Measurements from ENCODE around the gene HMOX1. TPM values are rescaled to one million over a fixed set of nuclear protein-coding genes. Genes with fewer than 3 reads are reported as not detected.

HMOX1 gene
- total RNA-seq, 4 donors from 2014 or later, result 1.00 to 172 (median 42.7) TPM

DNA sequence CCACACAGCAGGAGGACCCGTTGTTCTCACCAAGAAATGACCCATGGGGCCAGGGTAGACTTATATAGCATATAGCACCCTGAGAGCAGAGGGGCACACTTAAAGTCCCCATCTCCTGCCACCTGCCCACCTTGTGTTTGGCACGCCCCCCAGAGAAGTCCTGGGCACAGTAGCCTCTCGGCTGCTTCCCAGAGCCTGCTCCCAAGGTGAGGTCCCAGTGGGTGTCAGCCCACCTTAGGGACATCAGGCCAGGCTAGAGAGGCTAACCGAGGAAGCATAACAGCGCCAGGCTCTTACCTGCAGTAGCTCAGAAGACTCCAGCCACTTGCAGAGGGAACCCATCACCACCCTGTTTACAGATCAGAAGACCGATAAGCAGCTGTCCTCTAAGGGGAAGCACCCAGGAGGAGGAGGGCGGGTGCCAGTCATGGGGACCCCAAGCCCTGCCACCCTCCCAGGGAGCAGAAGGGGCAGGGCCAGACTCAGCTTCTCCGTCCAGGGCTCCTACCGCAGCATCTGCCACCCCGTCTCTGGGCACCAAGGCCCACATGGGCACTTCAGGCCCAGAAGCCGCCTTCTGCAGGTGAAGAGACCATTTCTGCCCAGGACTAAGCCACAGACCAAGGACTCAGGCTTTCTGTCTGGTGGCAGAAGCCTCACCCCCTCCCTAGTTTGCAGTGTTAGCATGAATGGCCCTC is 34.9 kb upstream of the HMOX1 start:
- in situ Hi-C loops (cut with MboI; ENCODE audit: low pct_ligation_motif_present in 1 of 4, low pct_unique_long_range_greater_than_20kb in 1 of 4, low sequenced_read_pairs in 3 of 4), result loop anchor here in 1 of 4 donors (10.0 kb wide), 1 partner anchor 239 kb away; no protein-coding TSS in a partner anchor
- Histone ChIP-seq H3K27me3 (no peaks in the 10 kb centered on the region), H3K4me3 (no peak overlapping the region), H3K9me3 (no peaks in the 10 kb centered on the region), H3K27ac (no peak overlapping the region), H3K36me3 (peaks cover 0 to 5% (median 0%) of the 10 kb centered on the region in 4 donors), H3K4me1 (peaks cover 5 to 13% (median 10%) of the 10 kb centered on the region in 4 donors)
- WGBS, 2 donors (ENCODE audit: low coverage in 1 of 2), result 91% methylated on average over 11 of the region's 11 CpGs; no CpG with 5 or more reads in 1 of the 2 donors
- TF ChIP-seq EP300 (IDR thresholded peaks at IDR 0.05; ENCODE audit: low read depth) (no peak), CTCF (IDR thresholded peaks at IDR 0.05) (no peak), POLR2A (IDR thresholded peaks at IDR 0.05) (no peak), POLR2AphosphoS5 (IDR thresholded peaks at IDR 0.05) (no peak)
- no peak for DNase-seq
- intact Hi-C loops (cut with DNase I; ENCODE audit: low total_unique reads), result loop anchor here (10.0 kb wide), 1 partner anchor 239 kb away; no protein-coding TSS in a partner anchor

DNA sequence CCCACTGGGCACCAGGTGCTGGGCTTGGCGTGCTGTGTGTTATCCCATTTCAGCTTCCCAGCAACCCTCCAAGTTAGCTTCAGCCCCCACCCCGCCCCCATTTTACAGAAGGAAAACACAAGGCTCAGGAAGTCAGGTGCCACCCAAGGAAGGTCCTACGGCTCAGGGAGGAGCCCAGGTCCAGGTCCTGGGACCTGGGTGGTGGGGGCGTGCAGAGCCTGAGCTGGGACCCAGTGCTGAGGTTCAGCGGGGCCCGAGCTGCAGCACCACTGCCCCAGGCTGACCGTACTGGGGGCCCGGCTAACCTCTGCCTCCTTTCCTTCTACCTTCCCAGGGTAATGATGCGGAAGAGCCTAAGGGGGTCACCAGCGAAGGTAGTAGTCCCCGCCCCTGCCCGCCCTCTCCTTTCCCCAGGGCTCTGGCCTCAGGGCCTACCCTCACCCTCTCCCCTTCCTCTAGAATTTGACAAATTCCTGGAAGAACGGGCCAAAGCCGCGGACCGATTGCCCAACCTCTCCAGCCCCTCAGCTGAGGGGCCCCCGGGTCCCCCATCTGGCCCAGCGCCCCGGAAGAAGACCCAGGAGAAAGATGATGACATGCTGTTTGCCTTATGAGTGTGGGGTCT is 34.2 kb upstream of the HMOX1 start:
- intact Hi-C loops (cut with DNase I; ENCODE audit: low total_unique reads), result loop anchor here (10.0 kb wide), 1 partner anchor 238 kb away; no protein-coding TSS in a partner anchor
- TF ChIP-seq CTCF (IDR thresholded peaks at IDR 0.05) (no peak), POLR2A (IDR thresholded peaks at IDR 0.05) (no peak), EP300 (IDR thresholded peaks at IDR 0.05; ENCODE audit: low read depth) (no peak)

DNA sequence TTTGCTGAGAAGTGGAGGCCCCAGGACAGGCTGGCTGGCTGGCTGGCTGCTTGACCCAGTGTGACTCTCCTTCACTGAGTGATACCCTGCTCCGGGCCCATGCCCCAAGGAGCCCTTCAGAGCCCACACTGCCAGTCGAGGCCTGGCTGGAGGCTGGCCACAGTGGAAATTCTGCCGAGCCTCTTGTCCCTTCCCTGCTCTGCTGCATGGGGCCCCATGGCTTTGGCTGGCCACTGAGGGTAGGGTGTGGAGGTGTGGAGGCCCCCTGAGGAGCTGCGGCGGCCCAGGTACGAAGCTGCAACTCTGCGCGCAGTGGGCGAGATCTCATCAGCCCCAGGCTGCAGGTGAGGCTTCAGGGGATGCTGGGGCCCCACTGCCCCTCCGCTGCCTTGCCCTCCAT is 33.4 kb upstream of the HMOX1 start:
- Histone ChIP-seq H3K36me3 (peaks cover 0 to 5% (median 0%) of the 10 kb centered on the region in 4 donors), H3K27me3 (no peaks in the 10 kb centered on the region), H3K9me3 (no peaks in the 10 kb centered on the region), H3K27ac (no peak overlapping the region), H3K4me1 (peaks cover 8 to 24% (median 18%) of the 10 kb centered on the region in 4 donors), H3K4me3 (no peak overlapping the region)
- DNase-seq, result no peak
- WGBS, 2 donors (ENCODE audit: low coverage in 1 of 2), result 94% methylated on average over 9 of the region's 10 CpGs; no CpG with 5 or more reads in 1 of the 2 donors
- in situ Hi-C loops (cut with MboI; ENCODE audit: low pct_ligation_motif_present in 1 of 4, low pct_unique_long_range_greater_than_20kb in 1 of 4, low sequenced_read_pairs in 3 of 4), result loop anchor here in 1 of 4 donors (10.0 kb wide), 1 partner anchor 237 kb away; no protein-coding TSS in a partner anchor
- intact Hi-C loops (cut with DNase I; ENCODE audit: low total_unique reads), result loop anchor here (10.0 kb wide), 1 partner anchor 237 kb away; no protein-coding TSS in a partner anchor
- no peak for TF ChIP-seq POLR2A (IDR thresholded peaks at IDR 0.05)

More for the DNA sequence above, 34.2 kb upstream of the HMOX1 start:
- Histone ChIP-seq H3K4me1 (peaks cover 8 to 20% (median 17%) of the 10 kb centered on the region in 4 donors), H3K27me3 (no peaks in the 10 kb centered on the region), H3K4me3 (no peak overlapping the region), H3K27ac (no peak overlapping the region), H3K36me3 (peaks cover 0 to 5% (median 0%) of the 10 kb centered on the region in 4 donors), H3K9me3 (no peaks in the 10 kb centered on the region)
- WGBS, 2 donors (ENCODE audit: low coverage in 1 of 2), result 93 to 100% methylated on average over 1 to 18 of the region's 19 CpGs
- DNase-seq, result no peak
- in situ Hi-C loops (cut with MboI; ENCODE audit: low pct_ligation_motif_present in 1 of 4, low pct_unique_long_range_greater_than_20kb in 1 of 4, low sequenced_read_pairs in 3 of 4), result loop anchor here in 1 of 4 donors (10.0 kb wide), 1 partner anchor 238 kb away; no protein-coding TSS in a partner anchor

- Histone ChIP-seq H3K27me3 (no peaks in the 10 kb centered on the region), H3K4me1 (peaks cover 8 to 25% (median 19%) of the 10 kb centered on the region in 4 donors), H3K36me3 (peaks cover 0 to 5% (median 0%) of the 10 kb centered on the region in 4 donors), H3K27ac (no peak overlapping the region), H3K4me3 (no peak overlapping the region), H3K9me3 (no peaks in the 10 kb centered on the region)
- no peak for DNase-seq
- TF ChIP-seq POLR2AphosphoS5 (IDR thresholded peaks at IDR 0.05), result no peak
- WGBS, 2 donors (ENCODE audit: low coverage in 1 of 2), result 83 to 87% methylated on average over 3 to 18 of the region's 18 CpGs
- in situ Hi-C loops (cut with MboI; ENCODE audit: low pct_ligation_motif_present in 1 of 4, low pct_unique_long_range_greater_than_20kb in 1 of 4, low sequenced_read_pairs in 3 of 4), result loop anchor here in 1 of 4 donors (10.0 kb wide), 1 partner anchor 237 kb away; no protein-coding TSS in a partner anchor
- intact Hi-C loops (cut with DNase I; ENCODE audit: low total_unique reads), result loop anchor here (10.0 kb wide), 1 partner anchor 237 kb away; no protein-coding TSS in a partner anchor
These were observed 32.8 kb upstream of the HMOX1 start for GRCh38 chr22:35348026-35348590.

Data from transverse colon (tissue), 4 donors.